NCI-H1436 treated with DMSO at 0.1 percent for 48 hours (cell line): ENCODE data around the gene SWAP70.

ENCODE experiments used
- DNase-seq: peaks from one replicate; lab custom pipeline; 2025; lab: John Stamatoyannopoulos, UW

SWAP70 gene

DNA sequence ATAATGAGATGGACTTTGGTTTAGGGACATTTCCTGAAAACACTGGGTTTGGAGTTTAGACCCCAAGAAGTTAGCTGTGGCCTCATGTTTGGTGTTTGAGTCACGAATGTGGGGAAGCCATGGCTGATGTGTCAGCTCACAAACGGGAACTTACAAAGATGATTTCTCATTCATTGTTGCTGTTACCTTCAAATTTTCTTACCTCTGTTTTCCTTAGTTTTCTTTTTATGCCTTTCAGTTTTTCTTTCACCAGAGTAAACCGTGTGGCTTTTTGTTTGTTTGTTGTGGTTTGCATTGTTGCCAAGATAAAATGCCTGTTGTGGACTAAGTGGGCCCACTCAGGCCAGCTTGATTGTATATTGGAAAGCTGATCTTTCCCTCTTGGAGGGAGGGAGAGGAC, 89.1 kb downstream of the SWAP70 start:
- no peak for DNase-seq

DNA sequence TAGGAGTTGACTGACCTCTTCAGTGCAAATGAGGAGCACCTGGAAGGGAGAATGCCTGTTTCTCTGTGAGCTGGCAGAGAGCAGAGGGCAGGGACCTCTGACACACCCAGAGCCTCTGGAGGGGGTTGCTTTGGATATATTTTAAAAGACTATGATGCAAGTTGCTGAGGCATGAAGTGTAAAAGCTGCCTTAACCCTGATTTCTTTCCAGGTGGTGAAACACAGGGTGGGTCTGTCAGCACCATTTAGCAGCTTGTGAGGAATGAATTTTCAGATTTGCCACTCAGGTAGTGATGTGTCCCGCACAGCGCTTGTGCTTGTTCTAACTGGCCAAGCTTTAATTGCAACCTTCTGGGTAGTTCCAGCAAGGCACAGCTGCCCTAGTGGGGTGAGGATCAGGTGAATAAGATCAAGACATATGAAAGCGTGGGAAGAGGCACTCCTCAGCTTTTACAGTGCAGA, 90.2 kb downstream of the SWAP70 start:
- no peak for DNase-seq

DNA sequence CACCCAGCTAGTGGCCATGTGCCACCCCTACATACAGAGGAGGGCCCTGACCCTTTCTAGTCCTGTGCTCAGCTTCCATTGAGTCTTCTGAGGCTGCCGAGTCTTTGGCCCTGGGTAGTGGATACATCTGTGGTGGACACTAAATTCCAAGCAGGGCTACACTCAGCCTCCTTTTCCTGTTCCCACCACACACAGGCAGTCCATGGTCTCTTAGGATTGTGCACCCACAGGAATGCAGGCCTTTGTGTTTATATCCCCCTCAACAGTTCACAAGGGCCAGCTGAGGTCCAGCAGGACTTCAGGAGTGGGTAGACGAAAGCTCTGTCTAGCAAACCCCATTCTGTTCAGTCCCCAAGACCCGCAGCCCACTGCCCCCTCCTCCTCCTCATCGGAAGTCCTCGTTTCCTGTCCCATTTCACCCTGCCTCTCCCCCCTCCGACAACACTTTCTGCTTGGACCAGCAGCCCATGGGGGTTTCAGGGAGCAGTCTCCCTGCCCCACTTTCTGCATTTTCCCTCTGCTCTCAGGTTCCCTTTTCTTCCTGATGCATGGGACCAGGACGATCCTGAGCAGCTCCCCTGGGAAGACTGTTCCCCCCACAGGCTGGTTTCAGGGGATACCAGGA, 91.8 kb downstream of the SWAP70 start:
- DNase-seq: no peak

DNA sequence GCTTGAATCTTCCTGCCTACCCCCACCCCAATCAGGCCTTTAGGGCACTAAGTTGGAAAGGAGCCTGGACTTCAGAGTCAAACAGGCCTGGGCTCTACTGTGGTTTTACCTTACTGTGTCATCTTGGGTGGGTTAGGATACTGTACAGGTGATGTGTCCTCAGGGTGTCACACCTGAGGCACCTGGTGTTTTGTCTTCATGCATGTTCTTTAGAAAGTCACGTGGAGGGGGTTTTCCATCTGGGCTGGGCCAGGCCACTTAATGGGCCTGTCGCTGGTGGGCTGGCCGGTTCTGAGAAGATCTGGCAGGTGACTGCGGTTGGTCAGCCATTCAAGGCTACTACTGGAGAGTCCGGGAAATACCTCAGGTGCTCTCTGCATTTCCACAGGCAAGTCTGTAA, 92.6 kb downstream of the SWAP70 start:
- no peak for DNase-seq

DNA sequence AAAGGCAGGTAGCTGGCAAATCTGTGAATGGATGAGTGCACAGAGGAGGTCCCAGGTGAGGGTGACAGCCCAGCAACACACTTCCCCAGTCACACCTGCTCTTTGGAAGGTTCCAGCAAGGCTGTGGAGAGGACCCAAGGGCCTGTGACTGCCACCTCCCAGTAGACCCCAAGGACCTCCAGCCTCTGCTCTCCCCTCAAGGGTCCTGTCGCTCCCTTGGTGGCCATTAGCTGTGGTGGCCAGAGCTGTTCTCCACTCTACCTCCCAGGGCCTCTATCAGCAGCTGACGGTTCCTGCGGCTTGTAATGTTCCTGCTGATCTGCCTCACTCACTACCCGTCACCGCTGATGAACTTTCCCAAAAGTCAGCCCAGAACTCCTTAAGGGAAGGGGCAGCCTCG, 93.0 kb downstream of the SWAP70 start:
- DNase-seq: no peak

DNA sequence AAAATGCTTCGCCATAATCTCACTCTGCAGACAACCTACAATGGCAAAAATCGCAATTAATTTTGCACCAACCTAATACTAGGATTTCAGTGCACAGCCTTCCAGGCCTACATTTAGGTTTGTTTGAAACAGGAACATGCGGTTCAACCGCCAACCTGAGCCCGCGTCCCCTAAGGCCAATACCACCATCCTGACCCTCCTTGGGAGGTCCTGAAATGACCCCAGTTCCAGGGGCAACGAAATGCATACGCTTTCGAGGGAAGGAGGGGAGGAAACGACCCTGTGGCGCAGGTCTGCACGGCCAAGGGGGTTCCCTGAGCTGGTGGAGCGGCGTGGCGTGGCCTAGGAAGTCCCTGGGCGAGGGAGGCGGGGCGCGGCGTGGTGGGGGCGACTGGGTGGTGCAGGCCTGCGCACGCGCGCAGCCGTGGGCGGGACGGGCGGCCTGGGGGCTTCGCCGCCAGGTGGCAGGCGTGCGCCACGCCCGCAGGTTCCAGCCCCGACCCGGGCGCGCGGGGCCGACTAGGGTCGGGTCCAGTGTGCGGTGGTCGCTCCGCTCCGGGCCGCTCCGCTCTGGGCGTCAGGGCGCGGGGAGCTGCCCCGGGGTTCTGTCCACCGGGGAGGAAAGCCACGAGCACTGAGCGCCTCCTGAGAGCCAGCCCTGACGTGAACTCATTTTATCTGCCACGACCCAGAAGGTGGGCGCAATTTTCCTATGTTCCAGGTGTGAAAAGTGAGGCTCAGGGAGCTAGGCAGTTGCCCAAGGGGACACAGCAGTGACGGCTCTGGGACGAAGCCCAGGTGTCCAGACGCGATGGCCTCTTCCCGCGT, 94.1 kb downstream of the SWAP70 start:
- DNase-seq: no peak

DNA sequence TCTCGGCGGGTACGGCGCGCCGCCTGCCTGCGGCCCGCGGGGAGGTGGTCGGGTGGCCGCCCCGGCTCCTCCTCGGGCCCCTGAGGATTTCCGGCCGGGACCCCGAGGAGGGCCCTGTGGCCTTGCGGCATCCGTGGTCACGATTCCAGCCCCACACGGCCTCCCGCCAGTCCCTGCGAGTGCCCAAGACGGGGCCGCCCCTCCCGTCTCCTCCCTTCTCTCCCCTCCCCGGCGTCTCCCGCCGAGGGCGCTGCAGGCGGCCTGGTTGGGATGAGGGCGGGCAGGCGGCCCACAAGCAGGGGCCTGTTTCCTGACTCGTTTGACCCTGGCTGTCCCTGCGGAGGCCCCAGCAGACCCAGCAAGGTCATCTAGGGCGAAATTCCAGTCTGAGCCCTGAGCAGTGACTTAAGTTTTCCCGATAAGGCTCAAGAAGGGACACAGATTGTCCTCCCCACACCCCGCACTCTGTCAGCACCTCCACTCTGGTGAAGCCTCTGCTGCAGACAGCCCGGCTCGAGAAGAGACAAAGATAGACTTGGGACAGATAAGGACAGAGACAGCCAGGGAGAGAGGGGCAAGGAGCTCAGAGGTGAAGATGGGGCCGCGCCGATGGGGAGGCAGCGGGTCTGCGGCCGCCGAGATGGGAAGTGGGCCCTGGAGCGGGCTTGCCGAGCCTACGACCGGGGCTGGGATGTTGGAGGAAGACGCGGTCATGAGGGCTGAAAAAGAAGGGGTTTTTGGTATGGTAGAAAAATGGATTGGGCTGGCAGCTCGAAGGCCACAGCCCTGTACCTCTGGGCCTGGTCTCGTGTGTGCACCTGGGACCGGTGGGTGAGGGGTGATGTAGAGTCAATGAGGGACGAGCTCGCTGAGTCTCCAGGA, 95.0 kb downstream of the SWAP70 start:
- no peak for DNase-seq

DNA sequence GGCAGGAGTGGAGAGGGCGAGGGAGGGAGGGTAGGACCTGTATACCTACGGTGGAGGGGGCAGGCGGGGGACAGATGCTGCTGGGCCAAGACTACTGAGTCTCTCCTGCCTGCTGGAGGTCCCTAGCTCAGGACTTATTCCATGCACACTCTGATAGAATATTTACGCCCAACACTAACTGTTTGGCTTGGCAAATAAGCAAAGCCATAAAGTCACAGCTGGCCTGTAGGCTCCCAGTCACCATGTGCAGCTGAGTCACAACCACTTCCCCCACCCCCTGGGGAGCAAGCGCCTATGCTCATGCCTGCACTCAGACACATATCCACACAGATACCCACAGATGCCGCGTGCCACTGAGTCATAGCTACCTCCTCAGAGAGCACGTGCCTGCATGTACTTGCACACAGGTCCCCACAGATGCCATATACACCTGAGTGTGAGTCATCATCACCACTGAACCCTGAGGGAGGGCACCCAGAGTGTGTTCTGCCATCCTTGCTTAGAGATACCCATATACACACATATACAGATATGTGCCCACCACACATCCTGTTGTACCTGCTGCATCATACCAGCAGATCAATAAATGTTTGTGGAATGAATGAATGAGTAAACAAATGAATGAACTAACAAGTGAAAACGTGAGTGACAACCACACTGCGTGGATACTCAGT, 95.8 kb downstream of the SWAP70 start:
- no peak for DNase-seq

DNA sequence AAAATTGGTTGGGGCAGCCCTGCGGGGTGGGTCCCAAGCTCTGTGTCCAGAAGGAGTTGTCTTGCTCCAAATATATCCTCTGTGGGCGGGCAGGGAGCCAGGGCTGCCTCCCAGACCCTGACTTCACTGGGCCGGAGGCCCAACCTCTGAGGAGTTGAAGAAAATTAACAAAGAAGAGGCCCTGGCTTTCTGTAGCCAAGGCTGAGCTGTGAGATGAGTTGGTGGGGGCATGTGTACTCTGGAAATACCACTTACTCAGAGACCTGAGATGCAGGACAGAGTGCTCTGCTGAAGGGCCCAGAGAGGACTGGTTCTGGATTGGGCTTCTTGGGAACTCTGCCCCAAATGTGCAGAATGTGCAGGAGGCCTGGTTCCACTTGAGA, 96.3 kb downstream of the SWAP70 start:
- DNase-seq: no peak

DNA sequence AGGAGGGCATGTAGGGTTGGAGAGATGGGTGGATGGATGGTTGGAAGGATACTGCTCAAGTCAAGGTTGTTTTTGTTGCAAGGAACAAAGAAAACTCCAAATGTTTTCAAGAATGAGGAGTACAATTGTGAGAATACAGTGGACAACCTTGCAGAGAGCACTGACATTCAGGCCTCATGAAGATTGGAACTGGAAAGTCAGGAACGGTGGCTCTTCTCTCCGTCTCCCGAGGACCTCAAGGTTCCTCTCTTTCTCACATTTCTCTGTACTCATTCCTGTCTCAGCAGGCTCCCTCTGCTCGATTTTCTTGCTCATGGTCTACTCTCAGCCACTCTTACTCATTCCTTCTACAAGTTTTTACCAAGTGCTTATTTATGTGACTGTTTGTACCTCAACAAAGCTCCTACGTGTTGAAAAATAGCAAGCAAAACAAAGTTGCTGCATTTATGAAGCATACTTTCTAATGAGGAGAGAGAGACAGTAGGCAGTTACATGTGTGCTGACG, 97.6 kb downstream of the SWAP70 start:
- DNase-seq: no peak

DNA sequence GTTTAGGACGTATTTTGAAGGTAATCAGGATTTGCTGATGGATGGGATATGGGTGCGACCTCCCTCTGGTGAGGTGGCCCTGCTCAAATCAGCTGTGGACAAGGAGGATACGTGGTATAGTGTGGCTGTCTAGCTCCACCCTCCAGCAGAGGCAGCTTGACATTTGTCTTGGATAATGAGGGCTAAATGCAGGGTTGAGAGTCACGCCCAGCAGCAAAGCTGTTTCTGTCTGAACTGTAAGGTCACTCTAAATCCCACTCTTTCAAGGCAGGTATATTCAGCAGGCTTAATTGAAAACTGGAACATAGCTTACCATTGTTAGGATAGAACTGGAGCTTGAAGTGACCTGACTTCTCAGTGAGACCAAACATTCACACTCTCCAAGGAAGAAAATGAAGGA, 98.7 kb downstream of the SWAP70 start:
- DNase-seq: no peak

DNA sequence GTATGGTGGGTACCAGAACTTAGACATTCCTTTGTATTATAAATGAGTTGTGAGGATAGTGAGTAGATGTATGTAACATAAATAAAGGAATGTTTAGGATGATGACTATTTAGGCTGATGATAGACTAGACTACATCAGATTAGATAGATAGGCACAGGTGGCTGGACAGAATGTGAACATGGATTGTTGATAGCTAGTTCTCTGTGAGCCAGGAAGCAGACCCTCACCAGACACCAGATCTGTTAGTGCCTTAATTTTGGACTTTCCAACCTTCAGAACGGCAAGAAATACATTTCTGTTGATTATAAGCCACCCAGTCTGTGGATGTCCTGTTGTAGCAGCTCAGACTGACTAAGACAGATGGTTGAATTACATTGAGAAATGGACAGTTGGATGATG, 99.4 kb downstream of the SWAP70 start:
- DNase-seq: no peak

DNA sequence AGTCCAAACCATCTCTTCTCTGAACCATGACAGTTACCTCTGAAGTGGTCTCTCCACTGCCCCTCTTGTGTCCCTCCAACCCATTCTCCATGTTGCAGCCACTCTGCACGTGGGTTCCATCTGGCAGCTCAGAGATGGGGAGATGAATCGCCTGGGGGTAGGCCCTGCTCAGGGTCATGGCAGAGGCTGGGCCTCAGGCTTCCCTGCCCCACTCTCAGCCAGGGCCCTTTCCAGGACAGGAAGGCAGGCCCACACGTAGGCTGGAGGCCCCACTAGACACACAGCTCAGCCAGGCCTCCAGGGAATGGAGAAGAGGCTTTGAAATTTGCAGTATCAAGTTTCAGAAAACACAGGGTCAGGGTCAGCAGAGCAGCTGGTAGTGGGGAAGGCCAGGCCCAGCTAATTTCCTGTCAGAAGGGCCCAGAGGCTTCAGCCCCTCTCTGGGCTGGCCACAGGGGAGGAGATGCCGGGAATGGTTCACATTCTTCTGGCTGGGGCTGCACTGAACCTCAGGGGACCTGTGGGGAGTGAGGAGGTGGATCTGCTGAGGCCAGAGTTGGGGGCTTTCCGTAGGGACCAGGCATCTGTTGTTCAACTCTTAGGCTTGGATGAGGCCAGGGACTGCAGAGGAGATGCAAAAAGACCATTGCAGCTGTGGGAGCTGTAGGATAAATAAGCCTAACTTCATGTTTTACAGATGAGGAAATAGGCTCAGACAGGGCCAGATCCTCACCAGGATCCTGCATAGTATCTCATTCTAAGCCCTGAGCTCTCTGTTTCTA, 101.6 kb downstream of the SWAP70 start:
- no peak for DNase-seq

DNA sequence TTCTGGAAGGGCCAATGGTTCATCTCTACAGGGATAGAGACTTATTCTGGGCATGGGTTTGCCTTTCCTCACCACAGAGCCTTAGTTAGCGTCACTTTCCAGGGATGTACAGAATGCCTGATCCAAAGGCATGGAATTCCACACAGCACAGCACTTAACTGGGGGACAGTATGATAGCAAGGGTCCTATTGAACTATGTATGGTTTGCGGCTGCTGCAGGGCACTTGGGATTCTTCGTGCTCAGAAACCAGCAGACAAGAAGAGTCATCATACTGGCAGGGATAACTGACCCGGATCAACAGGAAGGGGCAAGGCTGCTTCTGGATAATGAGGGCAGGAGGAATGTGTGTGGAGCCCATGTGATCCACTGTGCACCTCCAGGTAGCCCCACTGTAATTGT, 105.7 kb downstream of the SWAP70 start:
- DNase-seq: no peak

DNA sequence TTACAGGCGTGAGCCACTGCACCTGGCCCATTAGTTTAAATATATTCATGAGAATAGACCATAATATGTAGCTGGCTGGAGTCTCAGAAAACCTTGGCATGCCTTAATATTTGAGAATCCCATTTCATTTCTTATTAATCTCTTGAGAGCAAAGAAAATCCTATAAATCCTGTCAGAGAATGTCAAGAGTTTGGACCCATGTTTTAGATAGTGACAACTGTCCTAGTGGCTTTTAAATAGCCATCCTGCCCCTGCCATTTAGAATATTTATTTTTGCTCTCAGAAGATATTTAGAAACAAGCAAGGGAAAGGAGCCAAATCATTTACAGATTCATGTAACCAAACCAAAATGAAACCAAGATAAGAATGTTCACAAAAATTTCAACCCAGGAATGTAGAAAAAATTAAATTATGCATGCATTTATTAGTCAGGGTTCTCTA, 107.2 kb downstream of the SWAP70 start:
- DNase-seq: no peak

DNA sequence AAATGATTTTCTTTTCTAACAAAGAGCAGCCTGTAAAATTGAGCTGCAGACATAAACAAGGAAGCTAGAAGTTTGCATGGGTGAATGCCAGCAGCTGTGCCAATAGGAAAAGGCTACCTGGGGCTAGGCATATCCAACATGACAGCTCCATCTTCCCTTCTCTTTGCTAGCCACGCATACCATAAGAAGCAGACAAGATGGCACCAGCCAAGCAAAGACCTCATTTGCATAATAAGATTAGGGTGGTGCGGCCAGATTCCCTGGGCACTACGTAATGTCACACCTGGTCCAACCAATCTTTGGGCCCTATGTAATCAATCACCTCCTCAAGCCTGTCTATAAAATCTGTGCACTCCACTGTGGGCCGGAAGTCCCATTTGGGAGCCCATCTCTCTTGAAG, 108.3 kb downstream of the SWAP70 start:
- DNase-seq: no peak

DNA sequence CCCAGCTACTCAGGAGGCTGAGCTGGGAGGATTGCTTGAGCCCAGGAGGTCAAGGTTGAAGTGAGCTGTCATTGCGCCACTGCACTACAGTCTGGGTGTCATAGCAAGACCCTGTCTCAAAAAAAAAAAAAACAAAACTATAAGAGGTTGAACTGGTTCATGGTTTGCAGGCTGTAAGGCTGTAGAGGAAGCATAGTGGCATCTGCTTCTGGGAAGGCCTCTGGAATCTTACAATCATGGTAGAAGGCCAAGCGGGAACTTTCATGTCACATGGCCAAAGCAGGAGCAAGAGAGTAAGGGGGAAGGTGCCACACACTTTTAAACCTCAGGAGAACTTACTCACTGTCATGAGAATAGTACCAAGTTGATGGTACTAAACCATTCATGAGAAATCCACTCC, 109.6 kb downstream of the SWAP70 start:
- DNase-seq: no peak

DNA sequence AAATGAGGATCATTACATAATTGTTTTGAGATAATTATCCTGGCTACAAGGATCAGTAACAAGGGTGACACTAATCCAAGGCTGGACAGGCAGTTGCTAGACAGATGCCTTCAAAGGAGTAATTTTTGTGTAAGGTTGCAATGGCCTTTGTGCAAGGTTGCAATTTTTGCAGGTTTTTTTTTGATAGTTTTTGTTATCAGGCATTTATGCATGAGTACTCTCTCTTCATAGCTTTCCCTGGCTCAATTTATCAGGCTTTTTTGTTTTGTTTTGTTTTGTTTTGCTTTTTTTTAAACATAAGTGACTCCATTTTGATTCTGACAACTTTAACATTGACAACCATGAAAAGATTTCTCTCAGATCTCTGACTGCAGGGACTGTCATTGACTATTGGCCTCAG, 110.2 kb downstream of the SWAP70 start:
- no peak for DNase-seq

DNA sequence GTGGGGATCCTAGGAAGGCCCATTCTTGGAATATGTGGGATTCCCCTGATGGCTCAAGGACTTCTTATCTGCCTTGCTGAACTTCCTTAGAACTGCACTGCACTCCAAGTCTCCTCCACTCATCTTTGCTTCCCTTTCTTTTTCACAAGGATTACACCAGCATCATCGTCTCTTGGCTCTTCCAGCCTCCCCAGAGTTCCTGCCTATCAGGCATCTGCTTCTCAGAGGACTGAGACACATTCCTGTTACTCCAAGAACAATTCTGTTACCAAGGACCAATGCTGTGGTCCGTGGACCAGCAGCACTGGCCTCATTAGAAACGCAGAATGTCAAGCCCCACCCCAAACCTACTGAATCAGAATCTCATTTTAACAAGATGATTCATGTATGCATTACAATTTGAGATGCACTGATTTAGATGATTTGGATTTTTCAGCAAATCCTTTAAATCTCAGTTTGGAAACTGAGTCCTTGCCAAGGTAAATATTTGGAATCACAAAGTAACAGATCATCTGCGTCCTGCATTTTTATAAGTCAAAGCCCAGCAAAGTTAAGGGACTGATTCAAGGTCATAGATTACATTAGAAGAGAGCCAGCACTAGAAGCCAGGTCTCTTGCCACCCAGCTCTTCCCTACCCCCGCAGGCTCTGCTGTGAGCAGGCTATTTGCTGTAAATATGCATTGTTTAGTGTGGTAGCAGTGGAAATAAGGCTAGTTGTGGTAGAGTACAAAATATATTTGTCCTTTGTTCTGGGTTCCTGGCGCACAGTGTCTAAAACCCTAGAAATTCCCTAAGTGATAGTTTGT, 110.9 kb downstream of the SWAP70 start:
- DNase-seq: no peak

DNA sequence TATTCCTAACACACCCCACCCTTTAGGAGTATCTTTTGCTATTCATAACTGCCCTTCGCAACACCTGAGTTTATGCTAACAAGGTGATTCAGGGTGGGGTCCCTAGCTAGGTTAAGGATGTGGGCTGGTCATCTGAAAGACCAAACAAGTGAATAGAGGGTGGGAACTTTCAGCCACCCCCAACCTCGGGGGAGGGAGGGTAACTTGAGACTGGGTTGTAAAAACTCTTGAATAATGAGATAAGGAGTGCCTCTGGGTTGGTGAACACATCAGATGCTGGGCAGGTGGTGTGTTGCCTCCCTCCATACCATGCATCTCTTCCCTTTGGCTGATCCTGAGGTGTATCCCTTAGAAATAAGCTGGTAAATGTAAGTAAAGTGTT, 111.5 kb downstream of the SWAP70 start:
- no peak for DNase-seq
